ENCODE measurements around the gene RBM20.

Gene RBM20

GRCh38 chr10:110848106-110848505, 204.0 kb downstream of the RBM20 start:
- H3K4me1 ChIP-seq (ENCODE audit: control insufficient read depth, low read depth, low read length), result no peaks in the 10 kb centered on the region
- H2BK15ac ChIP-seq (replicated peaks; ENCODE audit: low read depth), result no peak overlapping the region
- no peak overlapping the region for H2BK5ac ChIP-seq (ENCODE audit: low read length)
- no peak overlapping the region for H2AK5ac ChIP-seq (ENCODE audit: low read length)
- no peak overlapping the region for H4K8ac ChIP-seq (ENCODE audit: low read depth, low read length)
- no peak overlapping the region for H3K4ac ChIP-seq (ENCODE audit: low read depth, low read length)
- WGBS (ENCODE audit: extremely low coverage, insufficient coverage, low lambda C conversion rate), result no CpG with 5 or more reads among the region's 2 CpGs
- no peaks in the 10 kb centered on the region for H3K79me1 ChIP-seq (ENCODE audit: low read length)
- no peaks in the 10 kb centered on the region for H3K79me2 ChIP-seq (ENCODE audit: control insufficient read depth, insufficient read depth, low read length)
- H3K9ac ChIP-seq (ENCODE audit: low read length), result no peak overlapping the region
- H3K36me3 ChIP-seq (ENCODE audit: control insufficient read depth, insufficient read depth, low read length), result no peaks in the 10 kb centered on the region
- no peak overlapping the region for H3K18ac ChIP-seq (ENCODE audit: low read length)
- H3K4me2 ChIP-seq (ENCODE audit: low read length), result no peak overlapping the region
- H4K5ac ChIP-seq (ENCODE audit: low read length), result no peak overlapping the region
- no peak overlapping the region for H3K27ac ChIP-seq (ENCODE audit: low read depth, low read length)
- no peak overlapping the region for H2BK120ac ChIP-seq (ENCODE audit: low read depth, low read length)
- no peak for DNase-seq
- H3K27me3 ChIP-seq (ENCODE audit: insufficient read depth, low read length, poor library complexity), result no peaks in the 10 kb centered on the region
- no peak overlapping the region for H3K23ac ChIP-seq (ENCODE audit: low read length)
- no peak overlapping the region for H3K4me3 ChIP-seq (ENCODE audit: low read length)
- no peak overlapping the region for H3K56ac ChIP-seq (ENCODE audit: low read length)

- Histone ChIP-seq H3K4ac (ENCODE audit: low read depth, low read length) (no peak overlapping the region), H2AK5ac (ENCODE audit: low read length) (no peak overlapping the region), H3K79me2 (ENCODE audit: control insufficient read depth, insufficient read depth, low read length) (no peaks in the 10 kb centered on the region), H3K23ac (ENCODE audit: low read length) (no peak overlapping the region), H2BK15ac (replicated peaks; ENCODE audit: low read depth) (no peak overlapping the region), H3K79me1 (ENCODE audit: low read length) (no peaks in the 10 kb centered on the region), H2BK5ac (ENCODE audit: low read length) (no peak overlapping the region), H3K4me2 (ENCODE audit: low read length) (no peak overlapping the region), H3K4me3 (ENCODE audit: low read length) (no peak overlapping the region), H4K5ac (ENCODE audit: low read length) (no peak overlapping the region), H4K8ac (ENCODE audit: low read depth, low read length) (no peak overlapping the region), H3K56ac (ENCODE audit: low read length) (no peak overlapping the region), H3K27ac (ENCODE audit: low read depth, low read length) (no peak overlapping the region), H3K4me1 (ENCODE audit: control insufficient read depth, low read depth, low read length) (no peaks in the 10 kb centered on the region), H3K18ac (ENCODE audit: low read length) (no peak overlapping the region), H2BK120ac (ENCODE audit: low read depth, low read length) (no peak overlapping the region), H3K9ac (ENCODE audit: low read length) (no peak overlapping the region), H3K27me3 (ENCODE audit: insufficient read depth, low read length, poor library complexity) (no peaks in the 10 kb centered on the region), H3K36me3 (ENCODE audit: control insufficient read depth, insufficient read depth, low read length) (no peaks in the 10 kb centered on the region)
- DNase-seq, result no peak
- WGBS (ENCODE audit: extremely low coverage, insufficient coverage, low lambda C conversion rate), result no CpG with 5 or more reads among the region's 3 CpGs
These were observed 206.0 kb downstream of the RBM20 start for GRCh38 chr10:110850099-110850498.

- no peaks in the 10 kb centered on the region for H3K79me1 ChIP-seq (ENCODE audit: low read length)
- no peaks in the 10 kb centered on the region for H3K4me1 ChIP-seq (ENCODE audit: control insufficient read depth, low read depth, low read length)
- no peaks in the 10 kb centered on the region for H3K79me2 ChIP-seq (ENCODE audit: control insufficient read depth, insufficient read depth, low read length)
- H3K9ac ChIP-seq (ENCODE audit: low read length), result no peak overlapping the region
- no peak overlapping the region for H2BK5ac ChIP-seq (ENCODE audit: low read length)
- H4K5ac ChIP-seq (ENCODE audit: low read length), result no peak overlapping the region
- no peak overlapping the region for H3K18ac ChIP-seq (ENCODE audit: low read length)
- H3K56ac ChIP-seq (ENCODE audit: low read length), result no peak overlapping the region
- no peak overlapping the region for H2BK120ac ChIP-seq (ENCODE audit: low read depth, low read length)
- WGBS (ENCODE audit: extremely low coverage, insufficient coverage, low lambda C conversion rate), result no CpG with 5 or more reads among the region's 8 CpGs
- H2BK15ac ChIP-seq (replicated peaks; ENCODE audit: low read depth), result no peak overlapping the region
- no peak overlapping the region for H3K27ac ChIP-seq (ENCODE audit: low read depth, low read length)
- H3K23ac ChIP-seq (ENCODE audit: low read length), result no peak overlapping the region
- H3K36me3 ChIP-seq (ENCODE audit: control insufficient read depth, insufficient read depth, low read length), result no peaks in the 10 kb centered on the region
- no peak for DNase-seq
- no peak overlapping the region for H2AK5ac ChIP-seq (ENCODE audit: low read length)
- no peak overlapping the region for H3K4me3 ChIP-seq (ENCODE audit: low read length)
- H3K4ac ChIP-seq (ENCODE audit: low read depth, low read length), result no peak overlapping the region
- H4K8ac ChIP-seq (ENCODE audit: low read depth, low read length), result no peak overlapping the region
- no peaks in the 10 kb centered on the region for H3K27me3 ChIP-seq (ENCODE audit: insufficient read depth, low read length, poor library complexity)
- H3K4me2 ChIP-seq (ENCODE audit: low read length), result no peak overlapping the region
These were observed 207.0 kb downstream of the RBM20 start for GRCh38 chr10:110851020-110851612.

GRCh38 chr10:110852255-110852896, 208.2 kb downstream of the RBM20 start:
- H2BK5ac ChIP-seq (ENCODE audit: low read length), result no peak overlapping the region
- no peak overlapping the region for H3K4me2 ChIP-seq (ENCODE audit: low read length)
- no peak overlapping the region for H3K18ac ChIP-seq (ENCODE audit: low read length)
- no peak overlapping the region for H2BK120ac ChIP-seq (ENCODE audit: low read depth, low read length)
- no peak overlapping the region for H4K5ac ChIP-seq (ENCODE audit: low read length)
- no peak overlapping the region for H4K8ac ChIP-seq (ENCODE audit: low read depth, low read length)
- no peak overlapping the region for H3K4me3 ChIP-seq (ENCODE audit: low read length)
- H3K23ac ChIP-seq (ENCODE audit: low read length), result no peak overlapping the region
- no peak overlapping the region for H3K9ac ChIP-seq (ENCODE audit: low read length)
- H3K27me3 ChIP-seq (ENCODE audit: insufficient read depth, low read length, poor library complexity), result no peaks in the 10 kb centered on the region
- H3K79me2 ChIP-seq (ENCODE audit: control insufficient read depth, insufficient read depth, low read length), result no peaks in the 10 kb centered on the region
- no peak overlapping the region for H3K27ac ChIP-seq (ENCODE audit: low read depth, low read length)
- WGBS (ENCODE audit: extremely low coverage, insufficient coverage, low lambda C conversion rate), result no CpG with 5 or more reads among the region's 7 CpGs
- no peak overlapping the region for H2BK15ac ChIP-seq (replicated peaks; ENCODE audit: low read depth)
- no peak overlapping the region for H3K4ac ChIP-seq (ENCODE audit: low read depth, low read length)
- peak; percentile 72 for DNase-seq
- no peak overlapping the region for H3K56ac ChIP-seq (ENCODE audit: low read length)
- H3K36me3 ChIP-seq (ENCODE audit: control insufficient read depth, insufficient read depth, low read length), result no peaks in the 10 kb centered on the region
- no peak overlapping the region for H2AK5ac ChIP-seq (ENCODE audit: low read length)
- peaks cover 2% of the 10 kb centered on the region for H3K4me1 ChIP-seq (ENCODE audit: control insufficient read depth, low read depth, low read length)
- no peaks in the 10 kb centered on the region for H3K79me1 ChIP-seq (ENCODE audit: low read length)

- no CpG with 5 or more reads among the region's 4 CpGs for WGBS (ENCODE audit: extremely low coverage, insufficient coverage, low lambda C conversion rate)
These were observed 208.8 kb downstream of the RBM20 start for GRCh38 chr10:110852947-110853346.

More at GRCh38 chr10:110852947-110853346, 208.8 kb downstream of the RBM20 start:
- H3K18ac ChIP-seq (ENCODE audit: low read length), result no peak overlapping the region
- no peak overlapping the region for H2BK120ac ChIP-seq (ENCODE audit: low read depth, low read length)
- no peak overlapping the region for H3K23ac ChIP-seq (ENCODE audit: low read length)
- no peaks in the 10 kb centered on the region for H3K27me3 ChIP-seq (ENCODE audit: insufficient read depth, low read length, poor library complexity)
- no peak overlapping the region for H2BK5ac ChIP-seq (ENCODE audit: low read length)
- no peaks in the 10 kb centered on the region for H3K79me1 ChIP-seq (ENCODE audit: low read length)
- H3K9ac ChIP-seq (ENCODE audit: low read length), result no peak overlapping the region
- no peak for DNase-seq
- no peak overlapping the region for H3K56ac ChIP-seq (ENCODE audit: low read length)
- H3K79me2 ChIP-seq (ENCODE audit: control insufficient read depth, insufficient read depth, low read length), result no peaks in the 10 kb centered on the region
- no peak overlapping the region for H4K5ac ChIP-seq (ENCODE audit: low read length)
- peaks cover 3% of the 10 kb centered on the region for H3K4me1 ChIP-seq (ENCODE audit: control insufficient read depth, low read depth, low read length)
- no peak overlapping the region for H2BK15ac ChIP-seq (replicated peaks; ENCODE audit: low read depth)
- no peak overlapping the region for H3K4me2 ChIP-seq (ENCODE audit: low read length)
- H3K27ac ChIP-seq (ENCODE audit: low read depth, low read length), result no peak overlapping the region
- no peak overlapping the region for H4K8ac ChIP-seq (ENCODE audit: low read depth, low read length)
- H2AK5ac ChIP-seq (ENCODE audit: low read length), result no peak overlapping the region
- H3K4me3 ChIP-seq (ENCODE audit: low read length), result no peak overlapping the region
- H3K36me3 ChIP-seq (ENCODE audit: control insufficient read depth, insufficient read depth, low read length), result no peaks in the 10 kb centered on the region
- no peak overlapping the region for H3K4ac ChIP-seq (ENCODE audit: low read depth, low read length)
